IPS DF 6.9 (cell line): ENCODE results near the gene SYNE2.

Experiments used
- DNase-seq: peaks from one replicate; pipeline ENCODE4 v3.0.0-alpha.2; 2013; ENCODE audit warnings: low read depth, low spot score
- H3K27ac ChIP-seq: one replicate; pipeline ENCODE4 v1.5.1; 2013; ENCODE audit warnings: low read length, control low read depth
- H3K27me3 ChIP-seq: 2 replicates; pipeline ENCODE4 v1.6.1; 2013; ENCODE audit warnings: mild to moderate bottlenecking, low read length; ENCODE audit not compliant: control insufficient read depth, insufficient read depth
- H3K36me3 ChIP-seq: 2 replicates; pipeline ENCODE4 v1.6.1; 2013; ENCODE audit warnings: low read length; ENCODE audit not compliant: control insufficient read depth, insufficient read depth
- H3K4me1 ChIP-seq: 2 replicates; pipeline ENCODE4 v1.6.1; 2013; ENCODE audit warnings: low read length; ENCODE audit not compliant: control insufficient read depth, insufficient read depth
- H3K4me3 ChIP-seq: 2 replicates; pipeline ENCODE4 v1.5.1; 2013; ENCODE audit warnings: mild to moderate bottlenecking, low read length
- H3K9me3 ChIP-seq: 2 replicates; pipeline ENCODE4 v1.6.1; 2013; ENCODE audit warnings: low read length, inconsistent platforms; ENCODE audit not compliant: control insufficient read depth, insufficient read depth
- WGBS: extraction: QIAGEN DNeasy Blood & Tissue Kit; methylation state at CpG from one replicate; pipeline ENCODE4 v1.1.7; 2013; ENCODE audit warnings: mixed read lengths, missing lambda C conversion rate; ENCODE audit not compliant: insufficient read length, insufficient coverage; 5-methylcytosine and 5-hydroxymethylcytosine counted together

Gene SYNE2

GRCh38 chr14:63893701-63894458, 41.1 kb downstream of the SYNE2 start:
- WGBS: no CpG with 5 or more reads among the region's 5 CpGs
- no peaks in the 10 kb centered on the region for H3K9me3 ChIP-seq
- peaks cover 8% of the 10 kb centered on the region; the same call in 1 of the 2 replicates for H3K4me1 ChIP-seq
- H3K27ac ChIP-seq: no peak overlapping the region
- H3K4me3 ChIP-seq: no peak overlapping the region
- DNase-seq: no peak
- no peaks in the 10 kb centered on the region for H3K27me3 ChIP-seq
- no peaks in the 10 kb centered on the region for H3K36me3 ChIP-seq

- Histone ChIP-seq H3K9me3 (no peaks in the 10 kb centered on the region), H3K4me1 (peaks cover 6% of the 10 kb centered on the region; the same call in 1 of the 2 replicates), H3K27ac (no peak overlapping the region), H3K36me3 (no peaks in the 10 kb centered on the region), H3K4me3 (no peak overlapping the region), H3K27me3 (no peaks in the 10 kb centered on the region)
- no peak for DNase-seq
Observed at GRCh38 chr14:63895510-63895909, 42.7 kb downstream of the SYNE2 start.

GRCh38 chr14:63896278-63896720, 43.5 kb downstream of the SYNE2 start:
- Histone ChIP-seq H3K27me3 (no peaks in the 10 kb centered on the region), H3K4me1 (peaks cover 2% of the 10 kb centered on the region; the same call in 1 of the 2 replicates), H3K27ac (no peak overlapping the region), H3K36me3 (no peaks in the 10 kb centered on the region), H3K4me3 (no peak overlapping the region), H3K9me3 (no peaks in the 10 kb centered on the region)
- no CpG with 5 or more reads among the region's 4 CpGs for WGBS
- no peak for DNase-seq

GRCh38 chr14:63897721-63898163, 44.9 kb downstream of the SYNE2 start:
- no peak for DNase-seq
- Histone ChIP-seq H3K36me3 (no peaks in the 10 kb centered on the region), H3K9me3 (no peaks in the 10 kb centered on the region), H3K27ac (no peak overlapping the region), H3K4me1 (peaks cover 2% of the 10 kb centered on the region; the same call in 1 of the 2 replicates), H3K27me3 (no peaks in the 10 kb centered on the region), H3K4me3 (no peak overlapping the region)
- whole genome bisulfite sequencing: no CpG with 5 or more reads among the region's 4 CpGs

GRCh38 chr14:63899953-63900352, 47.1 kb downstream of the SYNE2 start:
- Histone ChIP-seq H3K4me1 (no peaks in the 10 kb centered on the region), H3K27ac (no peak overlapping the region), H3K36me3 (no peaks in the 10 kb centered on the region), H3K4me3 (no peak overlapping the region), H3K27me3 (no peaks in the 10 kb centered on the region), H3K9me3 (no peaks in the 10 kb centered on the region)
- no CpG with 5 or more reads among the region's 2 CpGs for WGBS
- no peak for DNase-seq

GRCh38 chr14:63901434-63902085, 48.8 kb downstream of the SYNE2 start:
- Histone ChIP-seq H3K4me3 (no peak overlapping the region), H3K27ac (no peak overlapping the region), H3K4me1 (no peaks in the 10 kb centered on the region), H3K27me3 (no peaks in the 10 kb centered on the region), H3K9me3 (no peaks in the 10 kb centered on the region), H3K36me3 (no peaks in the 10 kb centered on the region)
- 100% methylated on average over 2 of the region's 5 CpGs for whole genome bisulfite sequencing
- no peak for DNase-seq

GRCh38 chr14:63902375-63902976, 49.7 kb downstream of the SYNE2 start:
- no peaks in the 10 kb centered on the region for H3K9me3 ChIP-seq
- H3K36me3 ChIP-seq: no peaks in the 10 kb centered on the region
- no peak for DNase-seq
- no CpG with 5 or more reads among the region's 7 CpGs for WGBS
- no peak overlapping the region for H3K27ac ChIP-seq
- H3K4me3 ChIP-seq: no peak overlapping the region
- no peaks in the 10 kb centered on the region for H3K4me1 ChIP-seq
- H3K27me3 ChIP-seq: no peaks in the 10 kb centered on the region

GRCh38 chr14:63904724-63905123, 51.9 kb downstream of the SYNE2 start:
- no CpG with 5 or more reads among the region's 2 CpGs for WGBS
- Histone ChIP-seq H3K36me3 (no peaks in the 10 kb centered on the region), H3K4me1 (no peaks in the 10 kb centered on the region), H3K9me3 (no peaks in the 10 kb centered on the region), H3K4me3 (no peak overlapping the region), H3K27me3 (no peaks in the 10 kb centered on the region), H3K27ac (no peak overlapping the region)
- no peak for DNase-seq

- Histone ChIP-seq H3K4me3 (no peak overlapping the region), H3K27me3 (no peaks in the 10 kb centered on the region), H3K9me3 (no peaks in the 10 kb centered on the region), H3K36me3 (no peaks in the 10 kb centered on the region), H3K4me1 (no peaks in the 10 kb centered on the region), H3K27ac (no peak overlapping the region)
- no peak for DNase-seq
- WGBS: no CpG with 5 or more reads among the region's 2 CpGs
Observed at GRCh38 chr14:63905370-63905769, 52.6 kb downstream of the SYNE2 start.

- Histone ChIP-seq H3K4me3 (no peak overlapping the region), H3K36me3 (no peaks in the 10 kb centered on the region)
Observed at GRCh38 chr14:63908667-63909264, 56.0 kb downstream of the SYNE2 start.

More at GRCh38 chr14:63908667-63909264, 56.0 kb downstream of the SYNE2 start:
- Histone ChIP-seq H3K4me1 (no peaks in the 10 kb centered on the region), H3K27me3 (no peaks in the 10 kb centered on the region), H3K9me3 (no peaks in the 10 kb centered on the region), H3K27ac (no peak overlapping the region)
- no peak for DNase-seq
- WGBS: no CpG with 5 or more reads among the region's 4 CpGs
